Left lung (tissue), 14 donors: Measurements from ENCODE around the gene GPX5. TPM values are rescaled to one million over a fixed set of nuclear protein-coding genes. Genes with fewer than 3 reads are reported as not detected.

Source experiments
- ATAC-seq: fragments of 200-7000 bp; cut with Tn5 transposase; one replicate; pipeline ENCODE4 v1.9.1; 2020; ENCODE audit warnings: moderate library complexity
- DNase-seq, 4 donors: peaks; one replicate each; pipeline ENCODE4 v3.0.0-alpha.2; 2013 to 2020
- H3K27ac ChIP-seq, 2 donors: fragments of 200-600 bp; sonication (generic) in 1 of 2; one replicate each; pipeline versions ENCODE4 v1.5.0 to v1.8.0; 2020 to 2021
- H3K27me3 ChIP-seq, 2 donors: fragments of 200-600 bp; sonication (generic) in 1 of 2; one replicate each; pipeline versions ENCODE4 v1.5.0 to v1.8.0; 2020 to 2021
- H3K36me3 ChIP-seq, 2 donors: fragments of 200-600 bp; sonication (generic) in 1 of 2; one replicate each; pipeline versions ENCODE4 v1.5.0 to v1.8.0; 2020 to 2021
- H3K4me1 ChIP-seq, 2 donors: fragments of 200-600 bp; one replicate each; pipeline ENCODE4 v1.8.0; 2021
- H3K4me3 ChIP-seq, 2 donors: fragments of 200-600 bp; sonication (generic) in 1 of 2; one replicate each; pipeline versions ENCODE4 v1.5.0 to v1.8.0; 2020 to 2021; ENCODE audit warnings: mild to moderate bottlenecking in 1 of 2
- H3K9me3 ChIP-seq, 2 donors: fragments of 200-600 bp; sonication (generic) in 1 of 2; one replicate each; pipeline versions ENCODE4 v1.5.0 to v1.8.0; 2020 to 2021
- intact Hi-C, 2 donors: fragments of 100-400 bp; cut with DNase I; formaldehyde crosslinking; loops; one replicate each; pipeline versions ENCODE4 v1.11.2 to v1.14.2; 2022
- long read RNA-seq, 12 donors: library from polyadenylated mRNA in 2 of 12; unstranded in 2 of 12; transcript quantifications; one replicate each; pipeline ENCODE4 v2.0.0 and lab custom pipeline, GENCODE V29; 2019 to 2026
- polyA plus RNA-seq, 6 donors: library from polyadenylated mRNA; unstranded; fragments of 120-200 nt; gene quantifications; one replicate each; pipeline ENCODE4 v1.2.1, GENCODE V29; 2013; ENCODE audit not compliant: insufficient read length in 6 of 6
- total RNA-seq, 2 donors: library from RNA; stranded (reverse); fragmentation: NEBNext Ultra II Directional; extraction: Animal tissue kit (Norgen Biotek cat#: 25700); gene quantifications; one replicate each; pipeline ENCODE4 v1.2.1, GENCODE V29; 2021
- TF ChIP-seq, protein P1 (sequence below), 2 donors: fragments of 200-600 bp; sonication (generic) in 1 of 2; IDR thresholded peaks; one replicate each; pipeline versions ENCODE4 v1.5.0 to v1.8.0; 2021; ENCODE audit warnings: antibody characterized with exemption in 2 of 2
- donor health status: DM: no; HTN: yes; CAD: no.
- donor health status: DM: no; HTN: no; CAD: no.

The GPX5 gene, protein sequence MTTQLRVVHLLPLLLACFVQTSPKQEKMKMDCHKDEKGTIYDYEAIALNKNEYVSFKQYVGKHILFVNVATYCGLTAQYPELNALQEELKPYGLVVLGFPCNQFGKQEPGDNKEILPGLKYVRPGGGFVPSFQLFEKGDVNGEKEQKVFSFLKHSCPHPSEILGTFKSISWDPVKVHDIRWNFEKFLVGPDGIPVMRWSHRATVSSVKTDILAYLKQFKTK
- total RNA-seq, result not detected
- under 1 TPM in 4 of 6 donors, not detected in 2; 0.11 to 0.31 (median 0.22) TPM for polyA plus RNA-seq
- long read RNA-seq, donor 1, result 0 reads
- long read RNA-seq, donor 2, result 0 reads
- long read RNA-seq, donor 3, result 0 reads
- long read RNA-seq, donor 4, result 0 reads
- long read RNA-seq, donor 5, result 0 reads
- long read RNA-seq, donor 6, result 0 reads
- long read RNA-seq, donor 7, result 0 reads
- long read RNA-seq, donor 8, result 0 reads
- long read RNA-seq, donor 9, result 0 reads
- long read RNA-seq, donor 10, result 0 reads
- long read RNA-seq, donor 11, result 0 reads
- long read RNA-seq, donor 12, result 0 reads

DNA sequence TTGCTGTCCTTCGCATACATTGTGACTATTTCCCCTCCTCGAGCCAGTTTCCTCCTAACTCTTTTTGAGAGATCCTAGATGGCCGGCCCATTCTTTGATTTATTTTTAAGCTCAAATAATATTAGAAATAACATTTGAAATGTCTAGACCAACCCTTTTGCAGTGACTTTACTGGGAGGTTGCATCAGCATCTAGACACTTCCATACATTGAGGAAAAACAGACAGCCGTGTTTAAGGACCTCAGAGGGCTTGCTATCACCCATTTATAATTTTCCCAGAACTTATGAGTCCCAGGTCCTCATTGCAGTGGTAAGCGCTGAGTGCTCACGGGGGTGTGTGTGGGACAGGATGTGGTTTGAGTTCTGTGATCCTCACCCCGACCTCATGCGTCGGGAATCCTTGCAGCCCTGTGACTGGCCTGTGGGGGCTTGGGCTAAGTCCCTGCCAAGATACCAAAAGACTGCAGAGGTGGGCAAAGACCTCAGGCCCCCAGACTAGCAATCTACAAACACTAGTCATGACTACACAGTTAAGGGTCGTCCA, at the start of gene GPX5:
GPX5 (plus strand) TSS at position 386 of the 544 bp plus-strand sequence; CDS start at position 519, 133 bp downstream.
- no peaks in the 10 kb centered on the region for H3K4me1 ChIP-seq
- no peak within 1 kb of the TSS for H3K4me3 ChIP-seq
- intact Hi-C loops, result no loop called here
- H3K9me3 ChIP-seq, result no peaks in the 10 kb centered on the region
- ATAC-seq (no peak), DNase-seq (no peak)
- H3K36me3 ChIP-seq, result no peaks in the 10 kb centered on the region
- TF ChIP-seq, protein P1, sequence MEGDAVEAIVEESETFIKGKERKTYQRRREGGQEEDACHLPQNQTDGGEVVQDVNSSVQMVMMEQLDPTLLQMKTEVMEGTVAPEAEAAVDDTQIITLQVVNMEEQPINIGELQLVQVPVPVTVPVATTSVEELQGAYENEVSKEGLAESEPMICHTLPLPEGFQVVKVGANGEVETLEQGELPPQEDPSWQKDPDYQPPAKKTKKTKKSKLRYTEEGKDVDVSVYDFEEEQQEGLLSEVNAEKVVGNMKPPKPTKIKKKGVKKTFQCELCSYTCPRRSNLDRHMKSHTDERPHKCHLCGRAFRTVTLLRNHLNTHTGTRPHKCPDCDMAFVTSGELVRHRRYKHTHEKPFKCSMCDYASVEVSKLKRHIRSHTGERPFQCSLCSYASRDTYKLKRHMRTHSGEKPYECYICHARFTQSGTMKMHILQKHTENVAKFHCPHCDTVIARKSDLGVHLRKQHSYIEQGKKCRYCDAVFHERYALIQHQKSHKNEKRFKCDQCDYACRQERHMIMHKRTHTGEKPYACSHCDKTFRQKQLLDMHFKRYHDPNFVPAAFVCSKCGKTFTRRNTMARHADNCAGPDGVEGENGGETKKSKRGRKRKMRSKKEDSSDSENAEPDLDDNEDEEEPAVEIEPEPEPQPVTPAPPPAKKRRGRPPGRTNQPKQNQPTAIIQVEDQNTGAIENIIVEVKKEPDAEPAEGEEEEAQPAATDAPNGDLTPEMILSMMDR (IDR thresholded peaks at IDR 0.05), result no peak
- H3K27me3 ChIP-seq, result peaks cover 0 to 62% of the 10 kb centered on the region in 2 donors
- no peak within 1 kb of the TSS for H3K27ac ChIP-seq

DNA sequence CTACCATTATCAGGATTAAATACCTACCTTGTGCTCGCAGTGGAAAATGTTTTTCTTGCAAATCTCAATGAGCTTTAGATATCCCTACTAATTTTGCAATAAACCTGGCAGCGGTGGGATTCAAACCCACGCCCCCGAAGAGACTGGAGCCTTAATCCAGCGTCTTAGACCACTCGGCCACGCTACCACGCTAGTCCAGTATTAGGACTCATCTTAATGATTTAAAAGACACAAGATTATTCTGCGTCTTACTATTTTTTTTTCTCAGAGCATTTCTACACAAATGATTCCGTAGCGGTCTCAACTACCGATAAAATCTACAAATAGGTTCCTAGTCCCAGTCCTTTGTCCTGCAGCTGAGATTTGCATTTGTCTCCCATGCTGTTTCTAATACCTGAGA, 47.2 kb upstream of the GPX5 start:
- peaks cover 23 to 90% of the 10 kb centered on the region in 2 donors for H3K27me3 ChIP-seq
- intact Hi-C loops, result no loop called here

DNA sequence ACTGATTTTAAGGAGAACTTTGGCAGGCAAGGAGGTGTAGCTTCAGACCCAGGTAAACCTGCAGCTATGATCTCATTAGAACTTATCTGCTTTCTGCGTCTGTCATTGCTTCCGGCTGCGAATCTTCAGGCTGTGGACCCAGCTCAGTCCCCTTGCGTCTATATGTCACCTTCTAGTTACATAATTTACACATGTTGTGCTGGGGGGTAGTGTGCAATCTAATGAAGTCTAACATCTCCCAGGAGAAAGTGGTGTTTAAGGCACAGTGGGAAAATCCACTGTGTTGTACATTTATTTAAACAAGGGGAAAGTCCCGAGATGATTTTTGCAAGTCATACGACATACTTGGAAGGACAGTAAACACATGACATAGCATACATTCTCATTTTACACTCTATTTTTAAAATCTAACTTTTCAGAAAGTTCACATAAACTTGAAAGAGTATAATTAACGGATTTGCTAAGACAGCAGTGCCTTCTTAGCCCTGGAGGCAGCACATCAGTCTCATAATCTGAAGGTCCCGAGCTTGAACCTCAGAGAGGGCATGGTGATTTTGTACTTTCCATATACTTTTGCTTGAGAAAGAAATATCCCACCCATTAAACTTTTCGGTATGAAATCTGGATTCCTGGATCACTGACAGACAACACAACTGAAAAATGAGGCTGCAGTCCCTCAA, 45.3 kb upstream of the GPX5 start:
- TF ChIP-seq, protein P1 (IDR thresholded peaks at IDR 0.05), result no peak
- Histone ChIP-seq H3K4me3 (no peak overlapping the region), H3K27ac (no peak overlapping the region), H3K4me1 (no peaks in the 10 kb centered on the region), H3K9me3 (no peaks in the 10 kb centered on the region), H3K36me3 (no peaks in the 10 kb centered on the region), H3K27me3 (peaks cover 23 to 71% of the 10 kb centered on the region in 2 donors)
- intact Hi-C loops, result no loop called here
- ATAC-seq (no peak), DNase-seq (no peak)

More for the DNA sequence above, 47.2 kb upstream of the GPX5 start:
- ATAC-seq (no peak), DNase-seq (no peak)
- Histone ChIP-seq H3K4me1 (no peaks in the 10 kb centered on the region), H3K4me3 (no peak overlapping the region), H3K27ac (no peak overlapping the region), H3K9me3 (no peaks in the 10 kb centered on the region), H3K36me3 (no peaks in the 10 kb centered on the region)
- TF ChIP-seq, protein P1 (IDR thresholded peaks at IDR 0.05), result no peak

DNA sequence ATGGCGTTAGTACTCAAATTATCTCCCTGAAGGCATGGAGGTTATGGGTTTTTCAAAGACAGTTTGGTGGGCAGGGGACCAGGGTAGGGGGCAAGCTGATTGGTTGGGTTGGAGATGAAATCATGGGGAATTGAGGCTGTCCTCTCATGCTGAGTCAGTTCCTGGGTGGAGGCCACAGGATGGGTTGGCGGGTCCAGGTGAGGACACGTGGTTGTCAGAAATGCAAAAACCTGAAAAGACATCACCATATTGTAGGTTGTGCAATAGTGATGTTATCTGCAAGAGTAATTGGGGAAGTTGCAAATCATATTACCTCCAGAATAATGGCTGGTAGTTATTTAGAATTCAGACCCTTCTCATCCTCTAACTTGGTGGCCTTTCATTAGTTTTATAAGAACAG, 40.2 kb upstream of the GPX5 start:
- intact Hi-C loops, result no loop called here
- DNase-seq, result no peak
- no peaks in the 10 kb centered on the region for H3K36me3 ChIP-seq
- TF ChIP-seq, protein P1 (IDR thresholded peaks at IDR 0.05), result no peak
- no peak for ATAC-seq
- no peak overlapping the region for H3K4me3 ChIP-seq
- H3K27ac ChIP-seq, result no peak overlapping the region
- no peaks in the 10 kb centered on the region for H3K9me3 ChIP-seq
- H3K27me3 ChIP-seq, result peaks cover 0 to 58% of the 10 kb centered on the region in 2 donors
- H3K4me1 ChIP-seq, result no peaks in the 10 kb centered on the region

DNA sequence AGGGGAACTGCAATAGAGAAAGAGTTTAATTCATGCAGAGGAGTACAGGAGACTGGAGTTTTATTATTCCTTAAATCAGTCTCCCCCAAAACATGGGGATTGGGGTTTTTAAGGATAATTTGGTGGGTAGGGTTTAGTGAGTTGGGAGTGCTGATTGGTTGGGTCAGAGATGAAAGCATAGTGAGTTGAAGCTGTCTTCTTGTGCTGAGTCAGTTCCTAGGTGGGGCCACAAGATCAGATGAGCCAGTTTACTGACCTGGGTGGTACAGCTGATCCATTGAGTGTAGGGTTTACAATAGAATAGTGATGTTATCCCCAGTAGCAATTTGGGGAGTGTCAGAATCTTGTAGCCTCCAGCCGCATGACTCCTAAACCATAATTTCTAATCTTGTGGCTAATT, 39.1 kb upstream of the GPX5 start:
- Histone ChIP-seq H3K9me3 (no peaks in the 10 kb centered on the region), H3K27me3 (peaks cover 0 to 59% of the 10 kb centered on the region in 2 donors), H3K36me3 (no peaks in the 10 kb centered on the region), H3K4me1 (no peaks in the 10 kb centered on the region), H3K4me3 (no peak overlapping the region), H3K27ac (no peak overlapping the region)
- DNase-seq (no peak), ATAC-seq (no peak)
- intact Hi-C loops, result no loop called here
- TF ChIP-seq, protein P1 (IDR thresholded peaks at IDR 0.05), result no peak
